ENCODE data around the gene TTC32.
"Not testable (repeated sequence)": the region's sequence is repeated elsewhere in the genome, so short reads cannot be mapped to it uniquely, and the experiment has no call there.

- not testable (repeated sequence) for TF ChIP-seq FOXJ3 (CRISPR knock-in tag; IDR thresholded peaks at IDR 0.05; ENCODE audit: borderline replicate concordance); USF2 (CRISPR knock-in tag; IDR thresholded peaks at IDR 0.05); CREB1 (CRISPR knock-in tag; IDR thresholded peaks at IDR 0.05); CTCF (IDR thresholded peaks at IDR 0.05); RELA (CRISPR knock-in tag; IDR thresholded peaks at IDR 0.05; ENCODE audit: borderline replicate concordance); ZBTB43 (CRISPR knock-in tag; IDR thresholded peaks at IDR 0.05)
Observed at GRCh38 chr2:19927816-19928215, 26.0 kb upstream of the TTC32 start.
